Retina (tissue), 1 donor: Measurements from ENCODE around the gene HRH3.

Source experiments
- DNase-seq: peaks from one replicate; pipeline ENCODE4 v3.0.0-alpha.2; 2016

Gene HRH3

DNA sequence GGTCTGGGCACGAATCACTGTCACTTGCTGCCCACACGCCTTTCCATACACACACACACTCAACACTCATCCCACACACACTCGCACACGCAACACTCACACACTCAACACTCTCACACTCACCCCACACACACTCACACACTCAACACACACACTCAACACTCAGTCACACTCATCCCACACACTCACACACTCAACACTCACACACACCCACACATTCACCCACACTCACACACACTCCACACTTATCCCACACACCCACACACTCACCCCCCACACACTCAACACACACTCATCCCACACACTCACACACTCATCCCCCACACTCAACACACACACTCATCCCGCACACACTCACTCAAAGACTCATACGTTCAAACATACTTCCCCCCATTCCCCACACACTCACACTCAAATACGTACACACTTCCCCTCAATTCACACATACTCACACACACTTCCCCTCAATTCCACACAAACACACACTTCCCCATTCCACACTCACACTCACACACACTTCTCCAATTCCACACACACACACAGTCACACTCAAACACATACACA lies 9.0 kb upstream of the HRH3 start:
- DNase-seq, result no peak

DNA sequence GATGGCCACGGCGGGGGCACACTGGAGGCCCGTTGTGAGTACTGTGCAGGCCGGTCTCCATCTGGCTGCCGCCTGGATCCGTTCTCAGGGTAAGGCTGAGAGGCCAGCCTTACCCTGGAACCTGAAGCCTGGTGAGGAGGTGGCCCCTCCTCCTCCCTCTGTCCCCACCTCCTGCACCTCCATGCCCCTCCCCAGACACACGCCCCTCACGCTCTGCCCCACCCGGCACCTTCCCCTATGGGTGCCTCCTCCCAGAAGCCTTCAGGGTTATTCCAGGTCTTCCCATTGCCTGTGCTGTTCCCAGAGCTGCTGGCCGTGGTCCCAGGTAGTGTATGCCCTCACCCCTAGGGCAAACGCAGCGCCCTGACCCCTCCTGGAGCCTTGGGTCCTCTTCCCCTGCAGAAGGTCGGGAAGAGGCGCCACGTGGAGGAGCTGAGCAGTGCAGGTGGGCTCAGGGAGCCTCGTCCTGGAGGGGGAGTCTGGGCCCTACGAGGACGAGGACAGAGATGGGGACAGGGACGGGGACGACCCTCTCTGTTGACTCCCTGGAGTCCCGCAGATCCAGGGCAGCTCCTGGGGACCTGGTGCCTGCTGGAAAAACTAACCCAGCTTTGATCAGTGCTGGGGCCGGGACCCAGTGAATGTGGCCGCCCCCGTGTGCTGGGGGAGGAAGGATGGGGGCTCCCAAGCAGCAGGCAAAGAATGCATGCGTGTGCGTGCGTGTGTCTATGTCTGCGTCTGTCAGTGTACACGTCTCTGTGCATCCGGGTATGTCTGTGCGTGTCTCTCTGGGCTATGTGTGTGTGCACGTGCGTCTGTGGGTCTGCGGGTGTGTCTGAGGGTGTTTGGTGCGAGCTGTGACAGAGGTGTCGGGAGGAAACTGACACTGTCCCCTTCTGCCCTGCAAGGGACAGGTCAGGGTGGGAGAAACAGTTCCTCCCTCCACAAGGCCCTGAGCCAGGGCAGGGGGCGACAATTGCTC lies 8.2 kb upstream of the HRH3 start:
- DNase-seq, result no peak

- no peak for DNase-seq
Measured at GRCh38 chr20:62227591-62227976, 7.5 kb upstream of the HRH3 start.

DNA sequence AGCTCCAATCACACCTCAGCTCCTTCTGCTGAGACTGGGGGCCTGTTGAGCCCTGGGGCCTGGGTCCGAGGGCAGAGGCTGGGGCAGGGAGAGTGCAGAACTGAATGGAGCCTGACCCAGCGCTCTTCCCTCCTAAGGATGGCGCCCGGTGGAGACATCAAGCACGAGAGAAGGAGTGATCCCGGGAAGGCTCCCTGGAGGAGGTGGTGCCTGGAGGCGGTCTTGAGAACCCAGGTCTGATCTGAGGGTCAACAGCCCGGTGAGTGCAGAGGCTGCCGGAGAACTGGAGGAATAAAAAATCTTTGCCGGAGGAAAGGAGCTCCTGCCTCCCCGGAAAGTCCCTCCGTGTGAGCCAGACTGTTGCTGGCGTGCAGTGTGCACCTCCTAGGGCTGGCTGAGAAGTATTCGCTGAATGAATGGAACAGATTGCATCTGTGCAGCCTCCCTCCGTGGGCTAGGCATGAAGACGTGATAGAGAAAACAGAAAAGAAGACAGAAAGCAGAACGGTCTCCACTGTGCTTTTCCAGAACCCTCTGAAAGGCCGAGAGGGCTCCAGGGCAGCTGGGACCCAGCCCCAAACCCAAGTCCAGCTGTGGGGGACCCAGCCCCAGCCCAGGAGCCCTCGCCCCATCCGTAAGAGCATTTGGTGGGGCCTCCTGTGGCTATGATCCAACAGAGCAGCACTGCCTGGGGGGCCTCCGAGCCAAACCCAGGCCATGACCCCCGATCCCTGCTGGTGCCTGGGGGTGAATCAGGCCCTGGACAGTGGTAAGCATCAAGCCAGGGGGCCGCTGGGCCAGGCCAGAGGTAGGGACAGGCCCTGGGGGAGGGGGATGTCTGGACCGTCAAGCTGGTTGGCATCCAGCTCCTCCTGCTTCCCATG lies 6.9 kb upstream of the HRH3 start:
- no peak for DNase-seq

GRCh38 chr20:62225820-62226635 lies 6.0 kb upstream of the HRH3 start:
- no peak for DNase-seq

- DNase-seq, result no peak
Measured at GRCh38 chr20:62225026-62225425, 4.9 kb upstream of the HRH3 start.

GRCh38 chr20:62224113-62224855 lies 4.2 kb upstream of the HRH3 start:
- DNase-seq, result no peak

- DNase-seq, result no peak
Measured at GRCh38 chr20:62223571-62223970, 3.5 kb upstream of the HRH3 start.

DNA sequence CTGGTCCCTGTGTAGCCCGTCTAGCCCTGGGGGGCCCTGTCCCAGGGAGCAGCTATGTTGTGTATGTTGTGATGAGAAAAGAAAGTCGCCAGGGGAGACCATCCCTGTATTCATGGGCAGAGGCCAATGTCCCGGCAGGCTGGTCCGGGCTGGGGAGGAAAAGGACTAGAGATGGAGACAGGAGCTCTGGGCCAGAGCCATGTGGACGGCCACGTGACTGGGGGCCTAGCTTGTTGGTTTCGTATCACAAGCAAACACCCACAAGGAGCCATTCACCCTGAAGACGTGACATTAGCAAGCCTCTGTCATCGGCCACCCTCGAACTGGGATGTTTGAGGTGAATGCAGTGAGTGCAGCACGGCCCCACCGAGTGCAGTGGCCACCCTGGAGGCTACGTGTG lies 2.9 kb upstream of the HRH3 start:
- DNase-seq, result no peak

DNA sequence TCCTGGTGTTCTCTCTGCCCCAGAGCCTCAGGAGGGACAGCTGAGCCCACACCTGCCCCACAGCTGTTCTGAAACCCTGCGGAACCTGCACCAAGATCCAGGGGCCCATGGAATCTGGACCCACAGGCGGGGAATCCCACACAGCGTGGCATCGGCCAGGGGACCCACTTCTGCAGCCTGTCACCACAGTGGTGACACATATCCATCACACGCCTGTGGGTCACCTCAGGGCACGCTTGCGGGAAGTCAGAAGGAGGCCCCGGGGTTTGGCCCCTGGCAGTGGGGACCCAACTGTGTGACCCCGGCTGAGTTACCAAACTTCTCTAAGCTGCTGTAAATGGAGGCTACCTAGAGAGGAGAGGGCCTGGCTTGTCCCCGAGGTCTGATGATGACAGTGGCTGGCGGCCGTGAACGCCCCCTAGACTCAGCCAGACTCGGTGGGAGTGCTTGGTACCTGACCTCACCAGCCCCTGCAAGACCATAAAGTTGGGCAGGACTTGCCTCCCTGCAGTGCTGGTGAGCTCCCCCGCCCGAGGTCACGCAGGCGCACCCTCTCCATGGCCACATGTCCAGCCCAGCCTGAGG lies 2.3 kb upstream of the HRH3 start:
- DNase-seq, result no peak

- DNase-seq, result peak; percentile 72
Measured at GRCh38 chr20:62220666-62221568, 839 bp upstream of the HRH3 start.

GRCh38 chr20:62219101-62219991 lies 732 bp downstream of the HRH3 start:
- peak; percentile 66 for DNase-seq

GRCh38 chr20:62217913-62218773 lies 1.9 kb downstream of the HRH3 start:
- peak; percentile 29 for DNase-seq

- no peak for DNase-seq
Measured at GRCh38 chr20:62216636-62217566, 3.2 kb downstream of the HRH3 start.

- no peak for DNase-seq
Measured at GRCh38 chr20:62215991-62216635, 4.0 kb downstream of the HRH3 start.
